CD4-positive, alpha-beta T cell treated with Interleukin-12 subunit alpha and Interleukin-12 subunit beta, for 1 hour (primary cell): ENCODE data around the gene CDKN1C.

Experiments
- DNase-seq: peaks from one replicate; pipeline ENCODE4 v3.0.0-alpha.2; 2020

The CDKN1C gene

GRCh38 chr11:2842876-2843275 lies 42.7 kb downstream of the CDKN1C start:
- no peak for DNase-seq

- no peak for DNase-seq
Measured at GRCh38 chr11:2841411-2842190, 44.0 kb downstream of the CDKN1C start.

- no peak for DNase-seq
Measured at GRCh38 chr11:2839395-2839943, 46.1 kb downstream of the CDKN1C start.

- DNase-seq = no peak
Measured at GRCh38 chr11:2838676-2839294, 46.8 kb downstream of the CDKN1C start.

- no peak for DNase-seq
Measured at GRCh38 chr11:2838091-2838490, 47.5 kb downstream of the CDKN1C start.

- no peak for DNase-seq
Measured at GRCh38 chr11:2837651-2838050, 47.9 kb downstream of the CDKN1C start.

GRCh38 chr11:2837096-2837601 lies 48.4 kb downstream of the CDKN1C start:
- peak; percentile 7 for DNase-seq

- no peak for DNase-seq
Measured at GRCh38 chr11:2836315-2837095, 49.1 kb downstream of the CDKN1C start.

- DNase-seq = no peak
Measured at GRCh38 chr11:2835751-2836150, 49.8 kb downstream of the CDKN1C start.

- no peak for DNase-seq
Measured at GRCh38 chr11:2835296-2835695, 50.3 kb downstream of the CDKN1C start.

GRCh38 chr11:2834503-2835273 lies 50.9 kb downstream of the CDKN1C start:
- no peak for DNase-seq

GRCh38 chr11:2833716-2834502 lies 51.7 kb downstream of the CDKN1C start:
- DNase-seq = no peak
